ENCODE data around the gene PLCH2.

PLCH2 gene

DNA sequence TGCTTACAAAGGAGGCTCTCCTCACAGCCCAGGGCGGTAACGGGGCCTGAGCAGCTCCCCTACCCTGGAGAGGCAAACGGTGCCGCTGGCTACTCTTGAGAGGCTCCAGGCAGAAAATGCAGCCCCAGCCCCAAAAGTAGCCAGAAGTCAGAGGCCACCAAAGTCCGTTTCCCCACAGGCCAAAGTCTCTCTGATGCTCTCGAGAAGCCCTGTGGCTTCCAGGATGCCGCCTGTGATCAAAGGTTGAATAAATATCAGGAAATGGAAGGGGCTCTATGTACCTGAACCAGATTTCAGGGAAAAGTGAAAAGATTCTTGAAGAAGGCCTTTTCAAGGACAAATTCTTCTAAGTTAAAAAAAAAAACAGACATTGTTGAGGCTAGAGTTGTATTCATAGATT, 46.1 kb downstream of the PLCH2 start:
- no peak for DNase-seq (ENCODE audit: low read depth)
- no peak overlapping the region for H3K4me3 ChIP-seq (ENCODE audit: low read length)
- TF ChIP-seq, protein P1, sequence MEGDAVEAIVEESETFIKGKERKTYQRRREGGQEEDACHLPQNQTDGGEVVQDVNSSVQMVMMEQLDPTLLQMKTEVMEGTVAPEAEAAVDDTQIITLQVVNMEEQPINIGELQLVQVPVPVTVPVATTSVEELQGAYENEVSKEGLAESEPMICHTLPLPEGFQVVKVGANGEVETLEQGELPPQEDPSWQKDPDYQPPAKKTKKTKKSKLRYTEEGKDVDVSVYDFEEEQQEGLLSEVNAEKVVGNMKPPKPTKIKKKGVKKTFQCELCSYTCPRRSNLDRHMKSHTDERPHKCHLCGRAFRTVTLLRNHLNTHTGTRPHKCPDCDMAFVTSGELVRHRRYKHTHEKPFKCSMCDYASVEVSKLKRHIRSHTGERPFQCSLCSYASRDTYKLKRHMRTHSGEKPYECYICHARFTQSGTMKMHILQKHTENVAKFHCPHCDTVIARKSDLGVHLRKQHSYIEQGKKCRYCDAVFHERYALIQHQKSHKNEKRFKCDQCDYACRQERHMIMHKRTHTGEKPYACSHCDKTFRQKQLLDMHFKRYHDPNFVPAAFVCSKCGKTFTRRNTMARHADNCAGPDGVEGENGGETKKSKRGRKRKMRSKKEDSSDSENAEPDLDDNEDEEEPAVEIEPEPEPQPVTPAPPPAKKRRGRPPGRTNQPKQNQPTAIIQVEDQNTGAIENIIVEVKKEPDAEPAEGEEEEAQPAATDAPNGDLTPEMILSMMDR (conservative IDR thresholded peaks at IDR 0.05; ENCODE audit: low read length), result no peak

DNA sequence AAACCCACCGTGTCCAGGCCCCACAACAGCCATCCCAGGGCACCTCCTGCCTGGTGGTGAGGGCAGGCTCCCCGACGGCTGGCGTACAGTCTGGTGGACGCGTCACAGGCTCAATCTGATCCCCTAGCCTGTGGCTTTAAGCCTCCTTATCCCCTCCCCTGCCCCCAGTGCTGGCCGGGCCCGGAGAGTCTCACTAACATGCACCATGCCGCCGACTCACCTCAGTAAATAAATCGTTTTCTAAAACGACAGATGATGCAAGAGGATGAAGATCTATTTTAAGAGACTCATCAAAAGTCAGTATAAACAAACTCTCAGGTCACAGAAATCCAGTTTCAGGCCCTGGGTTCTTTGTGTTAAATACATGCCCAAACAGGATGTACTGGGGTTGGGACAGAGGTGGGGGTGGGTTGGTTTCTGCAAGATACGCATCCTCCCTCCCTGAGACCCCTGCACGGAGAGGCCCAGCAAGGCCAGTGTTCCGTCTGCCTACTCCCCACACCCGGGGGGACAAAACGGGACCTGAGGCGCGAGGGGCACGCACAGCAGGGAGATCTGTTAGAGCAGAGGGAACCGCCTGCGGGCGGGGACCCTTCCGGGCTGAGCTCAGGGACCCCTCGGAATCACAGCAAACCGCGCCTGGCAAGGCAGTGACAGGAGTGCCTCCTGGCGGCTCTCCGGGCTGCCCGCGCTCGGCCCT, 47.3 kb downstream of the PLCH2 start:
- TF ChIP-seq, protein P1 (conservative IDR thresholded peaks at IDR 0.05; ENCODE audit: low read length), result no peak
- DNase-seq (ENCODE audit: low read depth), result no peak
- H3K4me3 ChIP-seq (ENCODE audit: low read length), result no peak overlapping the region

DNA sequence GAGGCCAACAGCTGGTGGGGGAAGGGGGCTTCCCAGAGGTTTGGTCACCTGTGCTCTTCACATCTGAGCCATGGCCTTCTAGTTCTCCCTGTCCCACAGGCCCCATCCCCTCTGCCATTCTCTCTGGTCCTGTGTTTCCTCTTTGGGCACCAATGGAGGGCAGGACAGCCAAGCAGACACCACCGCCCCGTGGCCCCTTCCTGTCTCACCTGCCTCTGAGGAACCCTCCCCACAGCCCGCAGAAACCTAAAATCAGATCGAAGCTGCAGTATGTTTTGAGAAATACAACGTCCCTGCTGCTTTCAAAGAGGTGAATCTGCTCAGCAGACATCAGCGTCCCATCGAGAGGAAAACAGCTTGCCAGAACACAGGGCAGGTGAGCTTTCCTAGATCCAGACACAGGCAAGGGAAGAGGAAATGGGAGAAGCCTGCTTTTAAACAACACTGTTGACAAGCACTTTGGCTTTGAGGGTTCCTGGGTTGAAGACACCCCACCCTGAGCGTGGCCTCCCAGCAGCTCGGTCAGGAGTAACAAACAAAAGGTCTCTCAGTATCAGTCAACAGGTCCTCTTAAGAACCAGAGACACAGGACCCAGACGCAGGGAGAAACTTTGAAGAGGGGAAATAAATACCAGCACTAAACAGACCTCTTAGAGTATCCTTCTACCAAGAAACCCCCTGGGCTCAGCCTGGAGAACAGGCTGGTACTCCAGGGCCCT, 48.0 kb downstream of the PLCH2 start:
- DNase-seq (ENCODE audit: low read depth), result no peak
- no peak overlapping the region for H3K4me3 ChIP-seq (ENCODE audit: low read length)
- TF ChIP-seq, protein P1 (conservative IDR thresholded peaks at IDR 0.05; ENCODE audit: low read length), result no peak

DNA sequence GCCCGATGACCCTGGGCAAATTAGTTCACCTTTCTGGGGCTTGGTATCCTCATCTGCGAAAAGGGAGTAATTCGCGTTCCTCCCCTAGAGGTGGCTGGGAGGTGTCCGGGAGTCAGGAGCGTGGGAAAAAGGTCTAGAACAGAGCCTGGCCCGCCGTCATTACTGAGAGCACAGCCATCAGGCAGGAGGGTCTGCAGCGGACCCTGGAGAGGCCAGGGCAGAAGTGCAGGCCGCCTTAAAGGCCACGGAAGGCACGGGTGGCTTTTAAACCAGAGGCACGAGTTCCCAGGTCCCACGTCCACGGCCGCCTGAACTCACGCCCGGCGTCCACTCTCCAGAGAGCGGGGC, 49.5 kb downstream of the PLCH2 start:
- peak overlapping the region; percentile 83 for H3K4me3 ChIP-seq (ENCODE audit: low read length)
- no peak for DNase-seq (ENCODE audit: low read depth)
- TF ChIP-seq, protein P1 (conservative IDR thresholded peaks at IDR 0.05; ENCODE audit: low read length), result no peak

DNA sequence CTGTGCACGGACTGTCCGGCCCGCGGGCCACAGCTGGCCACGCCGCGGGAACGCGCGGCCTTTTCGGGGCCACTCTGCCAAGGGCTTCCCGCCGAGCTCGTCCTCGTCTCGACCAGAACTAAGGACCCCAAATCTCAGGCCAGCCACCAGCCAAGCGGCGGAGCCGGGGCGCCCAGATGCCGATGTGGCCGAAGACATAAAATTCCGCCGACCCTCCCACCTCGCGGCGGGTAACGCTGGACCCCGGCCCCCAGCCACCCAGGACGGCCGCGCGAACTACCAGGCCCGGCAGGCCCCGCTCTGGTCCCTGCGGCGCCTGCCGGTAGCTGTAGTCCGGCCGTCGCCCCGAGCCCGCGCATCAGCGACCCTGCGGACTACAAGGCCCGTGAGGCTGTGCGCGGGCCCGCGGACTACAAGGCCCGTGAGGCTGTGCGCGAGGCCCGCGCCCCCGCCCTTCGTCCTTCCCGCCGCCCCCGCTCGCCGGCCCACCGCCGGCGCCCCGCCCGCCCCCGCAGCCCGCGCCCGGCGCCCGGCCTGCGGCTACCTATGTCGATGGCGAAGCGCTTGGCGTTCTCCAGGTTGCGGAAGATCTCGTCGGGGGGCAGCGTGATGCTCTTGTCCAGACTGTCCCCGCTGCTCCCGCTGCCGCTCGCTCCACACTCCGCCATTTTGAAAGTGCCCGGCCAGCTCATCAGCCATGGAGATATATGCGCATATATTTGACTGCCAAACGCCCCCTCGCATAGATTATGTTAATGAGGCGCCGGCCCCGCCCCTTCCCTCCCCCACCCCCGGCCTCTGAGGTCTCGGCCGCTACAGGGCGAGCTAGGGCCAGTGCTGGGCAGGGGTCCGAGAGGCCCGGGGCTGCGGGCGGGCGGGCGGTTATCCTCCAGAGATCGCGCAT, 50.1 kb downstream of the PLCH2 start, which contains the start of gene PANK4:
PANK4 (minus strand) TSS at position 677 of the 904 bp plus-strand sequence; CDS start at position 668, 9 bp downstream.
- peak within 1 kb of the TSS; percentile 83 for H3K4me3 ChIP-seq (ENCODE audit: low read length)
- peak; percentile 92 for DNase-seq (ENCODE audit: low read depth)
- TF ChIP-seq, protein P1 (conservative IDR thresholded peaks at IDR 0.05; ENCODE audit: low read length), result no peak

DNA sequence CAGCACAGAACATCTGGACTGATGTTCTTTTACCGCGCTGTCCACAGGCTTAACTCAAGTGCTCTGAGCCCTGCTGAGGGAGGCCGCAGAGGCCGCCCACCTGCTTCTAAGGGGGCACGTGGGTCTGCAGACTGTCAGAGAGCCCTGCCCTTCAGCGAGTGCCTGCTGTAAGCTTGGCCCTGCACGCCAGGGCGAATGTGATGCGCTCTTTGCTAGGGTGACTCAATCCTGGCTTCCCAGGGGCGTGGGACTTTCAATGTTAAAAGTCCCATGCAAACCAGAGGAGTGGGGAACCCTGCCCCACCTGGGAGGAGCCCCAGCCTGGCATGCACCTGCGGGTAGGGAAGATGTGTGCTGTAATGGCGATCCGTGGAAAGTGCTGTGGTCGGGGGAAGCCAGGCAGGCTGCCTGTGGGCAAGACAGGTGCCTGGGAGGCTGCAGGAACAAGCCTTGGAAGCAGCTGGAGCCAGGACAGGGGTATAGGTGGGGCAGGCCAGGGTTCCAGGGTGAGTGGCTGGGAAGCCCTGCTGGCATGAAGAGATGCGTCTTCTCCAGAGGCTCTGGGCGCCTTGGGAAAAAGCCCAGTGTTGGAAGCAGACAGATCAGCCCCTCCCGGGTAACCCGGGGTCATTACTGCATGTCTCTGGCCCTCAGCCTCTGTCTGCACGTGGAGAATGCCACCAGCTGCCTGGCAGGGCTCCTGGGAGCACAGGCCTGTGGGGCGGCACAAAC, 50.9 kb downstream of the PLCH2 start:
- DNase-seq (ENCODE audit: low read depth), result peak; percentile 54
- peak overlapping the region; percentile 65 for H3K4me3 ChIP-seq (ENCODE audit: low read length)
- TF ChIP-seq, protein P1 (conservative IDR thresholded peaks at IDR 0.05; ENCODE audit: low read length), result no peak
